Parathyroid adenoma (tissue), 2 donors: ENCODE results near the gene THG1L.

ENCODE experiments used
- H2AFZ ChIP-seq: fragments of 300-600 bp; sonication (generic); one replicate; pipeline ENCODE4 v1.7.0; 2017; ENCODE audit warnings: antibody characterized with exemption, mild to moderate bottlenecking
- H3K27ac ChIP-seq: fragments of 300-600 bp; sonication (generic); one replicate; pipeline ENCODE4 v1.7.0; 2017
- H3K27me3 ChIP-seq: fragments of 300-600 bp; sonication (generic); one replicate; pipeline ENCODE4 v1.7.0; 2017; ENCODE audit warnings: low read length; ENCODE audit not compliant: control insufficient read depth, insufficient read depth
- H3K36me3 ChIP-seq: fragments of 300-600 bp; sonication (generic); one replicate; pipeline ENCODE4 v1.7.0; 2017; ENCODE audit warnings: low read length; ENCODE audit not compliant: control insufficient read depth, insufficient read depth
- H3K4me1 ChIP-seq: fragments of 300-600 bp; sonication (generic); one replicate; pipeline ENCODE4 v1.7.0; 2017; ENCODE audit warnings: control low read depth
- H3K4me2 ChIP-seq: fragments of 300-600 bp; sonication (generic); one replicate; pipeline ENCODE4 v1.7.0; 2017; ENCODE audit warnings: low read length
- H3K4me3 ChIP-seq: fragments of 300-600 bp; sonication (generic); one replicate; pipeline ENCODE4 v1.7.0; 2017; ENCODE audit warnings: low read depth, low read length
- H3K79me2 ChIP-seq: fragments of 300-600 bp; sonication (generic); one replicate; pipeline ENCODE4 v1.7.0; 2017; ENCODE audit warnings: control low read depth
- H3K9ac ChIP-seq: fragments of 300-600 bp; sonication (generic); one replicate; pipeline ENCODE4 v1.7.0; 2017; ENCODE audit warnings: mild to moderate bottlenecking
- H3K9me3 ChIP-seq: fragments of 300-600 bp; sonication (generic); one replicate; pipeline ENCODE4 v1.7.0; 2017; ENCODE audit warnings: low read length; ENCODE audit not compliant: control insufficient read depth
- CTCF ChIP-seq: fragments of 300-600 bp; sonication (generic); IDR thresholded peaks from one replicate; pipeline ENCODE4 v1.7.0; 2017; ENCODE audit warnings: antibody characterized with exemption, mild to moderate bottlenecking
- donor health status: primary hyperparathyroidism.

The THG1L gene

GRCh38 chr5:157735991-157736390 lies 4.8 kb downstream of the THG1L start:
- H3K36me3 ChIP-seq = no peaks in the 10 kb centered on the region
- H2AFZ ChIP-seq = no peak overlapping the region
- no peaks in the 10 kb centered on the region for H3K9me3 ChIP-seq
- H3K27ac ChIP-seq = no peak overlapping the region
- no peak overlapping the region for H3K4me2 ChIP-seq
- no peaks in the 10 kb centered on the region for H3K79me2 ChIP-seq
- H3K4me3 ChIP-seq = no peak overlapping the region
- no peaks in the 10 kb centered on the region for H3K27me3 ChIP-seq
- no peaks in the 10 kb centered on the region for H3K4me1 ChIP-seq
- no peak overlapping the region for H3K9ac ChIP-seq
- TF ChIP-seq CTCF = no peak

- H2AFZ ChIP-seq = no peak overlapping the region
- peaks cover 2% of the 10 kb centered on the region for H3K4me1 ChIP-seq
- no peak overlapping the region for H3K4me2 ChIP-seq
- TF ChIP-seq CTCF = no peak
- no peaks in the 10 kb centered on the region for H3K79me2 ChIP-seq
- no peaks in the 10 kb centered on the region for H3K27me3 ChIP-seq
- no peak overlapping the region for H3K9ac ChIP-seq
- H3K4me3 ChIP-seq = no peak overlapping the region
- H3K27ac ChIP-seq = no peak overlapping the region
- no peaks in the 10 kb centered on the region for H3K36me3 ChIP-seq
- H3K9me3 ChIP-seq = no peaks in the 10 kb centered on the region
These were observed 8.4 kb downstream of the THG1L start for GRCh38 chr5:157739388-157740228.

- no peaks in the 10 kb centered on the region for H3K27me3 ChIP-seq
- no peak overlapping the region for H3K27ac ChIP-seq
- H2AFZ ChIP-seq = no peak overlapping the region
- H3K9me3 ChIP-seq = no peaks in the 10 kb centered on the region
- H3K4me2 ChIP-seq = no peak overlapping the region
- TF ChIP-seq CTCF = no peak
- no peak overlapping the region for H3K9ac ChIP-seq
- peaks cover 8% of the 10 kb centered on the region for H3K4me1 ChIP-seq
- H3K79me2 ChIP-seq = no peaks in the 10 kb centered on the region
- no peaks in the 10 kb centered on the region for H3K36me3 ChIP-seq
- no peak overlapping the region for H3K4me3 ChIP-seq
These were observed 9.0 kb downstream of the THG1L start for GRCh38 chr5:157740229-157740610.

- Histone ChIP-seq H2AFZ (no peak overlapping the region), H3K27ac (no peak overlapping the region), H3K4me2 (no peak overlapping the region), H3K9me3 (no peaks in the 10 kb centered on the region), H3K79me2 (no peaks in the 10 kb centered on the region), H3K27me3 (no peaks in the 10 kb centered on the region), H3K36me3 (no peaks in the 10 kb centered on the region), H3K4me1 (peaks cover 9% of the 10 kb centered on the region), H3K9ac (no peak overlapping the region), H3K4me3 (no peak overlapping the region)
- no peak for TF ChIP-seq CTCF
These were observed 9.9 kb downstream of the THG1L start for GRCh38 chr5:157741131-157741530.
